Measurements from ENCODE around the gene GPR62.

GPR62 gene

DNA sequence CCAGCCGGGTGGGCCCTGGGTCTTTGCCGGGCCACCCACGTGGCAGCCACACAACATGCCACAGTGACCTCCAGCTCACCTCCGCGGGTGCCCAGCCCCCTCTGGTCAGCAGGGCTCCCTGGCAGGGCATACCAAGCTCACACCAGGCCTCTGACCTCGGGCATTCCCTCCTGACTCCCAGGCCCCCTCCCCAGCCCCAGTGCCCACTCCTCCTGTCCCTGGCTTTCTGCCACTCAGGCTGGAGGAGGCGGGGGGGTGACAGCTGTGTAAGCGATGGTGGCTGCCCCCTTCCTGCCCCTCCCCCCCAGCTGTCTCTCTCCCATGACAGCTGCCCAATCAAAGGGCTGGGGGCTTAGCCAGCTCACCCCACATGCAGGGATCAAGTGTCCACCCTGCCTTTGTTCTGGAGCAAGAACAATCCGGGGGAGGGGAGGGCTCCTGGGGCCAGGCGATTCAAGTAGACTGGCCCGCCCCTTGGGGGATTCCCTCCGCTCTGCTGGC lies 8.8 kb downstream of the GPR62 start:
- DNase-seq: no peak
- Histone ChIP-seq H3K27me3 (replicated peaks; ENCODE audit: control insufficient read depth, insufficient read depth, low read length, poor library complexity, severe bottlenecking) (no peaks in the 10 kb centered on the region), H3K36me3 (ENCODE audit: control insufficient read depth, insufficient read depth, low read length) (peaks cover 6% of the 10 kb centered on the region), H3K4me1 (ENCODE audit: control insufficient read depth, insufficient read depth, low read length, poor library complexity, severe bottlenecking) (peaks cover 16% of the 10 kb centered on the region), H3K9me3 (ENCODE audit: control insufficient read depth, low read length) (no peaks in the 10 kb centered on the region), H3K27ac (ENCODE audit: insufficient read depth, low read length, poor library complexity, severe bottlenecking) (no peak overlapping the region), H3K4me3 (ENCODE audit: insufficient read depth, low read depth, low read length, poor library complexity, severe bottlenecking) (no peak overlapping the region)

DNA sequence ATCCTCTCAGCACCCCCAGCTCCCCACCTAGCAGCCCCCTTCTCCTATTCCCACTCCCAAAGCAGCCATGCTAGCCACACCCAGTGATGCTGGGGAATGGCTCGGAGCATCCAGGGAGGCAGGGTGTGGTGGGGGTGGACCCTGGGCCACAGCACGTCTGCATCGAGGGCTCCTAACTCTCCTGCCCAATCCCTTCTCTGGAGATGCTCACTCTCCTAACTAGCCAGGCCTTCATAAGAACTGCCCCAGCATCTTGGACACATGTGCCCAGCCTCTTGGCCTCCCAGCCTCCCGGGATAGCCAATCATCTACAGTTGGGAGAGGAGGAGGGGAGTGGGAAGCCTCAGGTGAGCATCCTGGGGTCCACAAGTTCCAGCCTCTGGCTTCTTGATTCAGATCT lies 9.3 kb downstream of the GPR62 start:
- H3K4me1 ChIP-seq (ENCODE audit: control insufficient read depth, insufficient read depth, low read length, poor library complexity, severe bottlenecking): peaks cover 16% of the 10 kb centered on the region
- DNase-seq: no peak
- H3K4me3 ChIP-seq (ENCODE audit: insufficient read depth, low read depth, low read length, poor library complexity, severe bottlenecking): no peak overlapping the region
- no peaks in the 10 kb centered on the region for H3K27me3 ChIP-seq (replicated peaks; ENCODE audit: control insufficient read depth, insufficient read depth, low read length, poor library complexity, severe bottlenecking)
- no peak overlapping the region for H3K27ac ChIP-seq (ENCODE audit: insufficient read depth, low read length, poor library complexity, severe bottlenecking)
- no peaks in the 10 kb centered on the region for H3K9me3 ChIP-seq (ENCODE audit: control insufficient read depth, low read length)
- peaks cover 6% of the 10 kb centered on the region for H3K36me3 ChIP-seq (ENCODE audit: control insufficient read depth, insufficient read depth, low read length)

DNA sequence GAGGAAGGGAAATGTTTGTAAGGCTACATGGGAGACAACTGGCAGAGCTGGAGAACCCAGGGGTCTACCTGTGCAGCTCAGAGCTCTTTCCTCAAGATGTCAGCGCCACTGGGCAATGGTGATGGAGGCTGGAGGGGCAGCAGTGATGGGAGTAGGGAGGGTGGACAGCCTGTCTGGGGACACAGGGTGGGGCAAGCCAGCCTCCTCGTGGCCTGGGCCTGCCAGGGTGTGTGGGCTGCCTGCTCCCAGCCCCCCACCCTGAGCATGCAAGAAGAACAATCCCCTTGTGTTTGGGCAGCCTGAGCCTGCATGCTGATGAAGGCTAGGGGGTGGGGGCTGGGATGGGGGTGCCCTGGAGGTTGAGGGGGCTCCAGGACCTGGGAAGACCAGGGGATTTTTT lies 10.8 kb downstream of the GPR62 start:
- Histone ChIP-seq H3K9me3 (ENCODE audit: control insufficient read depth, low read length) (no peaks in the 10 kb centered on the region), H3K4me1 (ENCODE audit: control insufficient read depth, insufficient read depth, low read length, poor library complexity, severe bottlenecking) (peaks cover 16% of the 10 kb centered on the region), H3K27me3 (replicated peaks; ENCODE audit: control insufficient read depth, insufficient read depth, low read length, poor library complexity, severe bottlenecking) (no peaks in the 10 kb centered on the region), H3K27ac (ENCODE audit: insufficient read depth, low read length, poor library complexity, severe bottlenecking) (no peak overlapping the region), H3K36me3 (ENCODE audit: control insufficient read depth, insufficient read depth, low read length) (no peaks in the 10 kb centered on the region), H3K4me3 (ENCODE audit: insufficient read depth, low read depth, low read length, poor library complexity, severe bottlenecking) (no peak overlapping the region)
- DNase-seq: no peak

DNA sequence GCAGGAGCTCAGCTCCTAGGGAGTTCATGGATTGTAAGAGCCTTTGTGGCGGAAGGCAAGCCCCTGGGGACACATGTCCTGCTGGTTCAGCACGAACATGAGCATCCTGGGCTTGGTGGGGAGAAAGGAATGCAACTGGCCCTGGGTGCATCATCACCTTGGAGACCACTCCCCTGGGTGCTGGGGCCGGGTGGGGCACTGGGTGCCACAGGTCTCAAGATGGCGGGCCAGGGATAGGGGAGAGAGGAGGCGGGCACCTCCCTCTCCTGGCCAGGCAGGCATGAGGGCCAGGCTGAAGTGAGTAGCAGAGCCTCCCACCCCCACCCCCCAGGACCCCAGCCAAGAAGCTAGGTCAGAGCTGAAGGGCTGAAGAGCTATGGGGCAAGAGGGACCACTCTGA lies 11.3 kb downstream of the GPR62 start:
- Histone ChIP-seq H3K4me1 (ENCODE audit: control insufficient read depth, insufficient read depth, low read length, poor library complexity, severe bottlenecking) (peaks cover 16% of the 10 kb centered on the region), H3K4me3 (ENCODE audit: insufficient read depth, low read depth, low read length, poor library complexity, severe bottlenecking) (peak overlapping the region; percentile 53), H3K9me3 (ENCODE audit: control insufficient read depth, low read length) (no peaks in the 10 kb centered on the region), H3K36me3 (ENCODE audit: control insufficient read depth, insufficient read depth, low read length) (no peaks in the 10 kb centered on the region), H3K27me3 (replicated peaks; ENCODE audit: control insufficient read depth, insufficient read depth, low read length, poor library complexity, severe bottlenecking) (no peaks in the 10 kb centered on the region), H3K27ac (ENCODE audit: insufficient read depth, low read length, poor library complexity, severe bottlenecking) (peak overlapping the region; percentile 55)
- no peak for DNase-seq

DNA sequence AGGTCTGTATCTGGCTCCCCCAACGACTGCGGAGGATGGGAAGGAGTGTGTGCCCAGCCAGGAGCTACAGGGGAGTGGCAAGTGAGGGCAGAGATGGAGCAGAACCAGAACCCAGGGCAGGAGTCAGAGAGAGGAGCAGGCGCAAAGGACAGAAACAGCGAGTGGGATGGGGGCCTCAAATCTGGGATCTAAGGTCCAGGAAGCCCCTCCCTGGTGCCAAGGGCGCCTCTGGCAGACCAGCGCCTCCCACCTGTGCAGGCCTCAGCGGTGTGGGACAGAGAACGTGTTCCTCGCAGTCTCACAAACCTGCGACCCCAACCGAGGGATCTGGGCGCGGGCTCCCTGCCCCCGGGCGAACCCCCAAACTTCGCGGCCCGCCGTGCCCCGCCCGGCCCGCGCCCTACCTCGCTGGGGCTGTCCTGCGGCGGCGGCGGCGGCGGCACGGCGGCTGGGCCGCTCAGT lies 11.8 kb downstream of the GPR62 start:
- Histone ChIP-seq H3K9me3 (ENCODE audit: control insufficient read depth, low read length) (no peaks in the 10 kb centered on the region), H3K4me1 (ENCODE audit: control insufficient read depth, insufficient read depth, low read length, poor library complexity, severe bottlenecking) (peaks cover 16% of the 10 kb centered on the region), H3K27me3 (replicated peaks; ENCODE audit: control insufficient read depth, insufficient read depth, low read length, poor library complexity, severe bottlenecking) (no peaks in the 10 kb centered on the region), H3K27ac (ENCODE audit: insufficient read depth, low read length, poor library complexity, severe bottlenecking) (peak overlapping the region; percentile 55), H3K4me3 (ENCODE audit: insufficient read depth, low read depth, low read length, poor library complexity, severe bottlenecking) (peak overlapping the region; percentile 53), H3K36me3 (ENCODE audit: control insufficient read depth, insufficient read depth, low read length) (no peaks in the 10 kb centered on the region)
- DNase-seq: no peak

DNA sequence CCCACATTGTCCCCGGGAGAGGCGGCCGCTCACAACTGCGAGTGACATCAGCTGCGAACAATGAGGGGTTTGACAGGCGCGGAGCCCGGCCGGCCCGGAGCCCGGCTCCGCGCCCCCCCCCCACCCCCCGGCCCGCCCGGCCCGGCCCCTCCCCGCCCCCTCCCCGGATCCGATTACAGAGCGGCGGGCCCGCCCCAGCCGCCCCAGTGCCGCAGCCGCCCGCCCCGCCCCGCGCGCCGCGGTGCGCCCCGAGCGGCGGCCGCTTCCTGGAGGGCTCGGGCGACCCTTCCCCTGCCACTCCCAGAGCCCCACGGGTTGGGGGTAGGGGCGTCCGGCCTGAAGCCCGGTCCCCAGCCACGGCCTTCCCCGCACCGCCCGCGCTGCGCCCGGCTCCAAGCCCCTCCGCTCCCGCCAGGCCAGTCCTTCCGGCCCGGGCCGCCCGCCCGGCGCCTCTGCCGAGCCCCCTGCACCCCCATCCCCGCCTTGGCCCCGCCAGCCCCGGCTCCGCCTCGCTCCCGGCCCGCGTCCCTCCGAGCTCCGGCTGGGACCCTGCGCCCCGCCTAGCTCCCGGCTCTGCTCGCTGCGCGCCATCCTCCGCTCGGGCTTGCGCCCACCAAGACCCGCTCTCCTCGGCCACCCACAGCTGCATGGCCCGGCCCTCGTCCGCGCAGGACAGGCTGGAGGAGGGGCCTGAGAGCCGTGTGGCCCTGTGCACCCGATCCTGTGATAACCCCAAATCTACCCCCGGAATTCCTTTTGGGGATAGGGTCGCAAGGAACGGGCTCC lies 12.4 kb downstream of the GPR62 start, which contains the start of gene PCBP4:
TSS of gene PCBP4 (minus strand) at position 71 of the 786 bp plus-strand sequence. CDS start 6,214 bp downstream, outside the sequence.
- DNase-seq: peak in 2 of 3 donors; percentile 28 to 31
- Histone ChIP-seq H3K4me1 (ENCODE audit: control insufficient read depth, insufficient read depth, low read length, poor library complexity, severe bottlenecking) (peaks cover 16% of the 10 kb centered on the region), H3K36me3 (ENCODE audit: control insufficient read depth, insufficient read depth, low read length) (no peaks in the 10 kb centered on the region), H3K27ac (ENCODE audit: insufficient read depth, low read length, poor library complexity, severe bottlenecking) (peak within 1 kb of the TSS; percentile 55), H3K9me3 (ENCODE audit: control insufficient read depth, low read length) (no peaks in the 10 kb centered on the region), H3K4me3 (ENCODE audit: insufficient read depth, low read depth, low read length, poor library complexity, severe bottlenecking) (peak within 1 kb of the TSS; percentile 53), H3K27me3 (replicated peaks; ENCODE audit: control insufficient read depth, insufficient read depth, low read length, poor library complexity, severe bottlenecking) (no peaks in the 10 kb centered on the region)

DNA sequence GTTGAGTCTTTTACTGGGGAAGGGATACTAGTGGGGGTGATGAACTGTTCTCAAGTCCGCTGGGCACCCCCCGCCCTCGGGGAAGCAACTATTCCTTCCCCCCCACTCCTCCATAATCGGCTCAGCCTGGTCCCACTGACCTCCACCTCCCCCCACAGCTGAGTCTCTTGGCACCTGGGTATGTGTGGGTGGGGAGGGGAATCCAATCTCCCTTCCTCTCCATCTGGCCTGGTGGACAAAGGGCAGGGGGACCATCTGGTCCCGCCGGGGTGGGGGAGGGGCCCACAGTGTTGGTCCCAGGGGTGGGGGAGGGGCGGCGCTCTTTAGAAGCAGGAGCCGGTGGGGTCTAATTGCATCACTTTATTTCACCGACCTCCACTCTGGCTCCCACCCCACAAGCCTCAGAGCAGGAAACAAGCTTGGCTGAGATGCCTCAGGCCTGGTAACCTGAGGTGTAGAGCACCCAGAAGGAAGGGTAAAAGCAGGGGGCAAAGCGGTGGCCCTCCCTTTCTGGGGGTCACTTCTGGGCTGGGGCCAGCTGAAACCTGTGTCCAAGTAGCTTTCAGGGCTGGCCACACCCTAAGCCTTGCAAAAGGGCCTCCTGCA lies 13.1 kb downstream of the GPR62 start:
- Histone ChIP-seq H3K9me3 (ENCODE audit: control insufficient read depth, low read length) (no peaks in the 10 kb centered on the region), H3K27ac (ENCODE audit: insufficient read depth, low read length, poor library complexity, severe bottlenecking) (peak overlapping the region; percentile 44), H3K27me3 (replicated peaks; ENCODE audit: control insufficient read depth, insufficient read depth, low read length, poor library complexity, severe bottlenecking) (no peaks in the 10 kb centered on the region), H3K36me3 (ENCODE audit: control insufficient read depth, insufficient read depth, low read length) (no peaks in the 10 kb centered on the region), H3K4me1 (ENCODE audit: control insufficient read depth, insufficient read depth, low read length, poor library complexity, severe bottlenecking) (peaks cover 16% of the 10 kb centered on the region), H3K4me3 (ENCODE audit: insufficient read depth, low read depth, low read length, poor library complexity, severe bottlenecking) (peak overlapping the region; percentile 48)
- no peak for DNase-seq

DNA sequence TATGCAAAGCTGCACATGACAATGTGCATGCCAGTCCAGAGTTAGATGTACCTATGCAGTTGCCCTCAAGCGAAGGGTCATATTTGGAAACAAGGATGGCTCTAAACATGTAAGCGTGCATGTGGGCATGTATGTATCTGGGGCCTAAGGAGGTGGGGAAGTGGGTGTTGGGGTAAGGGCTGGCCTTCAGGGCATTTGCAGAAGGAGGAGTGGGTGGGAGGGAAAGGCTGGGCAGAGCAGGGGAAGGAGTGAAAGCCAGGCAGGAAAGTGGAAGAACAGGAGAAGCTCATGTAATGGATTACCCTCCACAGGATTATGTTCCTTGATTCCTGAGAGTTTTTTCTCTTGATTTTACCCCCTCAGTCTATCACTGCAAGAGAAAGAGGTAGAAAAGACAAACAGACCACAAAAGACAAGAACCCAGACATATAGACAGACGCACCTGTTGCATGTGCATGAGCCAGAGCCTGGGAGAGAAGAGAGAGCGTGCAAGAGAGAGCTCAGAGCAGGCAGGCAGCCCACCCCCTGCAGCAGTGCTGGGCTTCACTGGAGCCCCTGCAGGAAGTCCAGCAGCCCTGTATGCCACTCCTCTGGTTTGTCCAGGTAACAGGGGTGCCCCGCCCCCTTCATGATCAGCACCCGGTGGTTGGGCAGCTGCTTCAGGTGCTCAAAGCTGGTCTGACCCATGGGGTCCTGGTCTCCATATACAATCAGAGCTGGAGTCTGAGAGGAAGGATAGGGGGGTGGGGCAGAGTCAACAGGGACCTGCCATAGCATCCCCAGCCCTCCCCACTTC lies 13.9 kb downstream of the GPR62 start:
- Histone ChIP-seq H3K27me3 (replicated peaks; ENCODE audit: control insufficient read depth, insufficient read depth, low read length, poor library complexity, severe bottlenecking) (no peaks in the 10 kb centered on the region), H3K4me1 (ENCODE audit: control insufficient read depth, insufficient read depth, low read length, poor library complexity, severe bottlenecking) (peaks cover 18% of the 10 kb centered on the region), H3K36me3 (ENCODE audit: control insufficient read depth, insufficient read depth, low read length) (no peaks in the 10 kb centered on the region), H3K9me3 (ENCODE audit: control insufficient read depth, low read length) (no peaks in the 10 kb centered on the region), H3K27ac (ENCODE audit: insufficient read depth, low read length, poor library complexity, severe bottlenecking) (no peak overlapping the region), H3K4me3 (ENCODE audit: insufficient read depth, low read depth, low read length, poor library complexity, severe bottlenecking) (no peak overlapping the region)
- no peak for DNase-seq

DNA sequence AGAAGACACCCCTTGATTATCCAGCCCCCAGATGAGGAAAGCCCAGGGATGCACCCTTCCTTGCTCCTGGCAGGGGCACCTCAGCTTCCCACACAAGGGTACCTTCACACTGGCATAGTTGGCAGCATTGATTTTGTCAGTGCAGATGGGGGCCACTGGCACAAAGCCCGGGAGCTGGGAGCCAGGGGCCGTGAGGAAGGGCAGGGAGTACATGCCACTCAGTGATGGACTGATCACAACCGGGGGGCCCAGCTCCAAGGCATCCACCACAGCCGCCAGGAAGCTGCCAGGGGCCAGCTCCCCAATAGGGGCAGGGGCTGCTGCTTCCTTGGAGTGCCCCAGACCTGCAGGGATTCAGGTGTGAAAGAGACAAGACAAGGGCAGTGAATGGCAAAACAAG lies 14.7 kb downstream of the GPR62 start:
- Histone ChIP-seq H3K4me1 (ENCODE audit: control insufficient read depth, insufficient read depth, low read length, poor library complexity, severe bottlenecking) (peaks cover 23% of the 10 kb centered on the region), H3K9me3 (ENCODE audit: control insufficient read depth, low read length) (no peaks in the 10 kb centered on the region), H3K27ac (ENCODE audit: insufficient read depth, low read length, poor library complexity, severe bottlenecking) (no peak overlapping the region), H3K4me3 (ENCODE audit: insufficient read depth, low read depth, low read length, poor library complexity, severe bottlenecking) (no peak overlapping the region), H3K36me3 (ENCODE audit: control insufficient read depth, insufficient read depth, low read length) (no peaks in the 10 kb centered on the region), H3K27me3 (replicated peaks; ENCODE audit: control insufficient read depth, insufficient read depth, low read length, poor library complexity, severe bottlenecking) (no peaks in the 10 kb centered on the region)
- DNase-seq: no peak

All from effector memory CD4-positive, alpha-beta T cell (primary cell).